NCI-H82 treated with DMSO at 0.1 percent for 48 hours (cell line): Measurements from ENCODE around the gene ATXN2L.
A peak's percentile ranks its signal among the peaks of the same experiment; 100 is the strongest.
"Not testable (repeated sequence)": the region's sequence is repeated elsewhere in the genome, so short reads cannot be mapped to it uniquely, and the experiment has no call there.

Experiments used
- DNase-seq: peaks from one replicate; lab custom pipeline; 2025; ENCODE audit not compliant: unreplicated experiment; lab: John Stamatoyannopoulos, UW

The ATXN2L gene

DNA sequence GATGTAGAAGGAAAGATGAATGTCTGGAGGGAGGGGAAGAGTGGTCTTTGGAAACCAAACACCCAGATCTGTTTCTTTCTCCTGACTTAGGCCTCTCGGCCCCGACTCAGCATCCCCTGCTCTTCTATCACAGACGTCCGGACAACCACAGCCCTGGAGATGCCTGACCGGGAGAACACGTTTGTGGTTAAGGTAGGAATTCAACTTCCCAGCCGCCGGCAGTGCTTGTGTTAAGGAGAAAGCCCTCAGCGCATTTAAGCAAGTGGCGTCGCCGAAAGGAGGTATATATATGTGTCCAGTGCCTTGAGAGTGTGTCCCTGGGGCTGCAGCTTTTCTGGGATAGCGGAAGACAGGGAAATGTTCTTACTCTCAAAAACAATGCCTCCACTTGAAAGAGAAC is 44.4 kb downstream of the ATXN2L start:
- no peak for DNase-seq

DNA sequence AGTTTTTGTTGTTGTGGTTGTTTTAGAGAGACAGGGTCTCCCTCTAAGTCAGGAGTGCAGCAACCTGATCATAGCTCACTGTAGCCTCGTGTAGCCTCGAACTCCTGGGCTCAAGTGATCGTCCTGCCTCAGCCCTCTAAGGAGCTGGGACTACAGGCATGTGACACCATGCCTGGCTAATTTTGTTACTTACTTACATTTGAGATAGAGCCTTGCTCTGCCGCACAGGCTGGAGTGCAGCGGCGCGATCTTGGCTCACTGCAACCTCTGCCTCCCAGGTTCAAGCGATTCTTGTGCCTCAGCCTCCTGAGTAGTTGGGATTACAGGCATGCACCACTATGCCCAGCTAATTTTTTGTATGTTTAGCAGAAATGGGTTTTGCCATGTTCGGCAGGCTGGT is 44.8 kb downstream of the ATXN2L start:
- DNase-seq, result not testable (repeated sequence)

DNA sequence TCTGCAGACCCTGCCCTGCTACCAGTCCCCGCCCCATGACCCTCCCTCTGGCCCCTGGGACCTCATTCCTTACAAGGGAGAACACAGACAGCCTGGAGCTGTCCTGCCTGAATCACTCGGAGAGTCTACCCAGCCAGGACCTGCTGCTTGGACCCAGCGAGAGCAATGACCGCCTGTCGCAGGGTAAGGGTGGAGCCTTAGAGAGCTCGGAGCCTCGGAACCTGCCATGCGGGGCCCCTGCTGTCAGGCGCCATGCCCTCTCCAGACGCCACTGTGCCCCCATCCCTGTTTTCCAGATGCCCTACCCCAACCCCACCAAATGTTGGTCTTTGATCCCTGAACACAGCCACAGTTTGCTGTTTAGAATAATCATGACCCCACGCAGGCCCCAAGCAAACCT is 46.4 kb downstream of the ATXN2L start:
- no peak for DNase-seq

DNA sequence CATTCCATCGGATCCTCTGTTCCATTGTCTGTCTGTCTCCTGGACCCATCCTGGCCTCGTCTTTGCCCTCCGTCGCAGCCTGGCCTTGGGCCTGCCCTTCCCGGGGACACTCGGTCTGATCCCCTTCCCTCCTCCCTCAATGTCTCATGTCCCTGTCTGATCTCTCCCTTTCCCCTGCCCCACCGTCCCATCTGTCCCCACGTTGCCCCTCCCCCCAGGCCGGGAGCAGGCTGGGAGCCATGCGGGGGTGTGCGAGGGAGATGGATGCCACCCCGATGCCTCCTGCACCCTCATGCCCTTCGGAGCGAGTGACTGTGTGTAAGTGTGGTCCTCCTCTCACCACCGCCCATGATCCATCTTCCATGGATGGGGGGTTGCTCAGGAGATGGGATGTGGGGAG is 50.2 kb downstream of the ATXN2L start:
- peak; percentile 19 for DNase-seq

DNA sequence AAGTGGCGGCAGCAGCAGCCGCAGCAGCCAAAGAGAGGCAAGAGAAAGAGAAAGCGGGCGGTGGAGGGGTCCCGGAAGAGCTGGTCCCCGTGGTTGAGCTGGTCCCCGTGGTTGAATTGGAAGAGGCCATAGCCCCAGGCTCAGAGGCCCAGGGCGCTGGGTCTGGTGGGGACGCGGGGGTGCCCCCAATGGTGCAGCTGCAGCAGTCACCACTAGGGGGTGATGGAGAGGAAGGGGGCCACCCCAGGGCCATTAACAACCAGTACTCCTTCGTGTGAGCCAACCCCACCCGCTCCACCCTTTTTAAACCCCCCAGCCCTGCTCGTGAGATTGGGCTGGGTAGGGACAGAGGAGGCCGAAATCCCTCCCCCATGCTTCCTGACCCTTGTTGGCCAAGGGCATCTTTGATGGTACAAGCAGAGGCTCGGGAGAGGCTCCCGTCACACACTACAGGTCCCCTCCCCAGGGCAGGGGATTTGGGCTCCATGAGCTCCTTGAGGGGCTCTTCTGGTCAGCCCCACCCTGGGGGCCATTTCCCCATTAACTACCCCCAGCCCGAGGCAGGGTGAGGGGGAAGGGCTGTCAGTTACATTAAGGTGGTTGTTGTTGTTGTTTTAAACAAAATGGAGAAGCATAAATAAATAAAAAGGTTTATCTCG is 50.9 kb downstream of the ATXN2L start:
- no peak for DNase-seq

DNA sequence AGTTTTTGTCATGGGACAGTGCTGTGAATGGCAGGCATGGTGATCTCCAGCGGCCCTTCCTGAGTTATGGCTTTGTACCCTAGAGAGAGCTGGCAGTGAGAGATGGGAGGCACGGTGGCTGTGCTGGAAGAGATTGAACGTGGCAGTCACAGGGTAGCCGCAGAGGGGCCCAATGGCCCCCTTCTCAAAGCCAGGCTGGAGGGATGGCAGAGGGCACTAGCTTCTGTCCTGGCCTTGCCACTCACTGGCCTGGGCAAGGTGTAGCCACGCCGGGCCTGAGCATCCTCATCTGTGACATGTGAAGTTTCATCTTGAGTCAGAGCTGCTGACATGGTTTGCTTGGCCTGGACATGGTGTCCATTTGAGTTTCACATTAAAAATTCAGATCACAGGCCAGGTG is 51.6 kb downstream of the ATXN2L start:
- no peak for DNase-seq

DNA sequence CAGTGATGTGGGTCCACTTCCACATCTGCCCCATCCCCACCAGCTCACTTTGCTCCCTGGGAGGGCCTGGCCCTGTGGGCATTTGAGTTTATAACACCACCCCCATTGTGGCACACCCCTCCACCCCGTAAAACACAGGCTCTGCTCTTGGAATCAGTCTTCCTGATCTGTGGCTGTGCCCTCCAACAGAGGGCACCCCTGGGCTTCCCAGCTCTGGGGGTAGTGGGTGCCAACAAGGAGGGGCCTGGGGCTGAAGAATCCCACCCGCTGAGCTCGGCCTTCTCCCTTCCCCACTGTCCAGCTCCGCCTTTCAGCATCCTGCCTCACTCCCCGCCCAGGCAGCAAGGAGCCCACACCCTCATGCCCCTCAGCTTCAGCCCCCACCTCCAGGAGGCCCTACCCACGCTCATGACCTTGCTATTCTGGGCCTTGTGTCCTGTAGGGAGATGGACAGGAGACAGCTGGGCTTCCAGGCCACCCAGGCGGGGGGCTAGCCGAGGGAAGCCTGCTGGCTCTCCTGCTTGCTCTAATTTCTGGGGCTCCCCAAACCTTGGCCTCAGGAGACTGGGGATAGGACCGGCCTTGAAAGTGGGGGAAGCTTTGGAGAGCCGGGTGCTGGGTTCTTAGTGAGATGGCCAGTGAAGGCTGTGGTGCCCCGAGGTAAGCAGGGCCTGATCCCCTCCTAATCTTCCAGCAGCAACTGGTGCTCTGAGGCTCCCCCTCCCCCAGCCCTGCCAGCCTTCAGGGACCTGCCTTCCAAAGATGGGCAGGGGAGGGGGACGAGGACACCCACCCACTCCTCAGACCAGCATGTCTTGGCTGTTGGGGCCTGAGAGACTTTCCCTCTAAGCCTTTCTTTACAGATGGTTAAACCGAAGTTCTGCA is 52.6 kb downstream of the ATXN2L start:
- peak; percentile 53 for DNase-seq

DNA sequence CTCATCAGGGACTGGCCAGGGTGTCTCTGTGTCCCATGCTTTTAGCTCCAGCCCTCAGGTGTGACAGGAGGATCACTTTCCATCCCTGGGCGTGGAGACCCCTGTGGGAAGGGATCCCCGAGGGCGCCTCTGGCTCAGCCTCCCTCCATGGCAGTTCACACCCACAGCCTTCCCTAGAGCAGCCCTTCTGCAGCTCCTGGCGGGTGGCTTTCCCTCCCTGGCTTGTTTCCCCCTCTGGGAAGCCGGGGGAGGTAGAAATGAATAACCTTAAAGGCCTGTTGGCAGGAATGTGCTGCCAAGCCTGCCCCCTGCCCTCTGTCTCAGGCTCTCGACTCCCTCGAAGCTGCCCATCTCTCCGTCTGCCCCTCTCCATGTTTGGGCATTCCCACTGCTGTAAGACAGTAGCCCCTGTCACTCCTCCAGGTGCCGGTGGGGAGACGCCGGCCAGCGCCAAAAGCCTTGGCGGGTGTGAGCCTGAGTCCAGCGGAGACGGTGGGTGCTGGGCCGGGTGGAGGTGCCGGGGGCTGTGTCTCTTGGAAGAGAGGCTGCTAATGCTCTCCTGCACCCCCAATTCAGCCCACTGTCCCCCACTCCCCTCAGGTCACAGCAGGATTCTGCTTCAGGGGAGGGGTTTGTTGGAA is 53.3 kb downstream of the ATXN2L start:
- no peak for DNase-seq

DNA sequence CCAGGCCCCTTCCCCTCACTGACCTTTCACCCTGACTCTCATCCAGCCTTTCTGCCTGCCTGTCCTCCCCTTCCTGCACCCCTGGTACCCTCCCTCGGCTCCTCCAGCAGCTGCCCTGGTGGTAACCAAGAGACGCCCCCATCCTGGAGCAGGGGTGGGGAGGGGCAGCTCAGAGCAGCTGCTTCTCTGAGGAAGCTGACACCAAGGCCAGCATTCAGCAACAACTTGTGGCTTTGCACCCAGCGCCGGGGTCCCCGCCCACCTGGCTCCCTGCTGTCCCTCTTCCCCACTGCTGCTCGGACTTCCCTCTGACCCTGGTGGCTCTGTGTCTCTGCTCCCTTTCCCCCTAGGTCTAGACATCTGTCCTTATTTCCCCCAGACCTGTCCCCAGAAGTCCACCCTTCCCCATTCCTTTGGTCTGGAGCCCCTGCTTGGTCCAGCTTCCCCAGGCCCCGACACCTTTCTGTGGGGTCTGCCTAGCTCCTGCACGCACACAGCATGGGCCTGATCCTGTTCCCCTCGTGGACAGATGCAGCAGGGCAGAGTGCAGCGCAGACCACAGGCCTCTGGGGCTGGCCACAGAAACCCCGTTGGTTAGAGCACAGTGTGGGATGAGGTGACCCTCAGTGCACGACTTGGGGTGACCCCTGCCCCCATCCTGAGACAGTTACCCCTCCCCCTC is 54.3 kb downstream of the ATXN2L start:
- no peak for DNase-seq

DNA sequence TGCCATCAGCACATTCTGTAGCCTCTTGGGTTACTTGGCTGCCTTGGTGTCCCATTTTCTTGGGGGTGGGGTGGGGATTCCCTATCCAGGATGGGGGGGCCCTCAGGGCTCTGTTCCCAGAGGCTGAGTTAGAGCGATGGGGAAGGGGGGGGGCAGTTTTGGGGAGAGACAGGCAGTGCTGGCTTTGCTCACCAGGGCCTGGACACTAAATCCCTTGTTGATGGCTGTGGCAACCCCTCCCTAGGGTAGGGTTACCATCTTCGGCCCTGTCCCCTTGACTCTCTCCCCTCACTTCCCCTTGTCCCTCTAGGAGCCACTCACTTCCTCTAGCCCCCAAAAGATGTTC is 54.8 kb downstream of the ATXN2L start:
- no peak for DNase-seq

DNA sequence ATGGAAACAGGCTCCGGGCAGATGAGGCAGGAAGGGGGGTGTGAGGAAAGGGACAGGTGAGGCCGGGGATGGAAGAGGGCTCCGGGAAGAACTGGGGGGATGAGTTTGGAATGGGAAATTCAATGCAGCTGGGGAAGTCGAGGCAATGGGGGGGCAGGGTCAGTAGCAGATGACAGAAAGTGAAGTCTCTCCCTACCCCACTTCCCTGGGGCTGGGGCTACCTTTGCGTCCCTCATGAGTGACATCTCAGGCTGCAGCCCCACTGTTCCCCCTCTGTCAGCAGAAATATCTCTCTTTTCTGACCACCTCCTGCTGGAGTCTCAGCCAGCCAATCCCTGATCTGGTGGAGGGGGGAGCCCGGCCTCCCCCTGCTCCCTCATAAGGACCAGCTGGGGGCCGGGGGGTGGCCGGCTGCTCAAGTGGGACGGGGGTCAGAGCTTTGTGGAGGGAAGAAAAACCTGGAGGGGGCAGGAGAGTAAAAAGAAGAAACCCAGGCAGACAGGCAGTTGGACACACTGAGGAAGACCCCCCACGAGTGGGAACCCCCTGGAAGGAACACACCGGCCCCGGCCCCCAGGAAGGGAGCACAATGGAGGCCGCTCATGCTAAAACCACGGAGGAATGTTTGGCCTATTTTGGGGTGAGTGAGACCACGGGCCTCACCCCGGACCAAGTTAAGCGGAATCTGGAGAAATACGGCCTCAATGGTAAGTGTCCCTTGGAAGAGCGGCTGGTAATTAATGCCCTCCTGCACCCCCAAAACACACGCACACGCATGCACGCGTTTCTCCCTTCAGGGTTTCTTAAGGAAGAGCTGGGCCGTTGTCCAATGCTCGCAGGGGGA is 55.5 kb downstream of the ATXN2L start, which contains the start of gene ATP2A1:
TSS of gene ATP2A1 (plus strand) at position 406 of the 844 bp plus-strand sequence. CDS start at position 590, 184 bp downstream.
- DNase-seq, result no peak

DNA sequence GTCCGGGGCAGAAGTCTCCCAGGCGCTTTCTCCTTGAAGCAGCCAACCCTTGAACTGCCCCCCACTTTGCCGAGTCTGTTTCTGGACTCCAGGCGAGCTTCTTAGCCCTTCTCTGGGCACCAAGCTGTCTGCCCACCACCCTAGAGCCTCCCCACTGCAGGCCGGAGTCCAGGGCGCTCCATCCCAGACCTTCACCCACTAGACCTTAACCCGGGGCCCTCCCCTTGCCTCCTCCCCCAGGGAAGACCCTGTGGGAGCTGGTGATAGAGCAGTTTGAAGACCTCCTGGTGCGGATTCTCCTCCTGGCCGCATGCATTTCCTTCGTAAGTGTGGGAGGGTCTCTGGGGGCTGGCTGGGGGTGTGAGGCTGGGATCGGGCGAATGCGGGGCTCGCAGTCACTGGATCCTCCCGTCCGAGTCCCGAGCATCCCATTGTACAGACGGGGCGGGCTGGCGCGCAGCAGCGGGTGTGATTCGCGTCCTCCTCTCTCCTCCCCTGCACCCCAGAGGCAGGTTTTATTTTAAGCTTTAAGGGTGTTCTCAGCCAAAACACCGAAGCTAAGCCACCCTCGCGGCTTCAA is 56.6 kb downstream of the ATXN2L start:
- no peak for DNase-seq

DNA sequence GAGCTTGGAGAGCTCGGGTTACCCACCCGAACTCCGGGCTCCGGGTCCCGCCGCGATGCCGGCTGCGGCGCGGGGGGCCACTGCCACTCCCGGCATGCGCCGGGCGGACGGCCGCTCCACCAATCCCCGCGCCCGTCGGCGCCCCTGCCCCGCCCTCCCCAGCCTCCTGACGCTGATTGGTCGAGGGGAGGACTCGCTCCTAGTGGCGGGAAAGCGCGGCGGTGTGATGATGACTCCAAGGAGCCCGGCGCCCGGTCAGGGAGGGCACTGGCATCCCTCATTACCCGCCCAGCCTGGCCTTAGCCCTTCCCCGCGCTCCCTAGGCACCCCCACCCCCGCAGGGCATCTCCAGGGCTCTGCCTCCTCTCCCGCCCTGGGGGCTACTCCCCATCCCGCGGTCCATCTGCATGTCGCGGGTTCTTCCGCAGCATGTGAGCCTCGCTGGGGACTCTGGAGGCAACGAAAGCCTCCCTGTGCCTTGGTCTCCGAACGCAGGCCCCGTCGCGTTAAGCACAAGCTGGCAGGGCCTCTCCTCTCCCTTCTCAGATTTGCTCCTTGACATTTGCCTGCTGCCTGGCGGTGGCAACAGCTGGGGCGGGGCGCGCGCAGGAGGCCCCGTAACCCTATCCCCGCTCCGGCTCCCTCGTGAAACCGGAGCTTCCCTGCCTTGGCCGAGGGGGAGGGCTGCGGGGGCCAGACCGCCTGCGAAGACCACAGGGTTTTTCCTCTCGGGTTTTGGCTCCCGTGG is 57.2 kb downstream of the ATXN2L start:
- DNase-seq, result peak; percentile 66

DNA sequence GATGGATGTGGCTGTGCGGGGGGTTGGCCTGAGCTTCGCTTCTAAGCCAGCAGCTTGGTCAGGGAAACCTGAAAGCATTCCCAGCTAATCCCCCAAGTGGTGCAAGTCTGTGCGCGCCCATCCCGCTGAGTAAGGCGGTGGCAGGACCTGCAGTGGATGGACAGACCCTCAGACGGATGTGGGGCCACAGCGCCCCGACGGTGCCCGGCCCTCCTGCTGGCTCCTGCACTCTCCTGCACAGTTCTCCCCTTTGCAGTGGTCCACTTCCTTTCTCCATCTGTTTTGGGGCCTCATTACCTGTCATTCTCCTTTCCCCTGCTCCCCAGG is 57.8 kb downstream of the ATXN2L start:
- no peak for DNase-seq

DNA sequence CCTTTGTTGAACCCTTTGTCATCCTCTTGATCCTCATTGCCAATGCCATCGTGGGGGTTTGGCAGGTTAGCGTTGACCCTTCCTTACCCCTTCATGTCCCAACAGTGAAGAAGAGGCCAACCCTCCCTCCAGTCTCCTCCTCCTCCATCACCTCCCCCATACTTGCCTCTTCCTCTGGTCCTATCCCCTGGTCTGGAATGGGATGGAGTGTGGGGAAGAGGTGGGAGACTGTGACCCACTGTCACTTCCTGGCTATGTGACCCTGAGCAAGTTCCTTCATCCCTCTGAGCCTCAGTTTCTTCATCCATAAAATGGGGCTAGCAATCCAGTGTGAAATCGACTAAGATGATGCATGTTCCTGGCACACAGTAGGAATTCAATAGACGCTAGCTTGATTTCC is 58.2 kb downstream of the ATXN2L start:
- DNase-seq, result no peak

DNA sequence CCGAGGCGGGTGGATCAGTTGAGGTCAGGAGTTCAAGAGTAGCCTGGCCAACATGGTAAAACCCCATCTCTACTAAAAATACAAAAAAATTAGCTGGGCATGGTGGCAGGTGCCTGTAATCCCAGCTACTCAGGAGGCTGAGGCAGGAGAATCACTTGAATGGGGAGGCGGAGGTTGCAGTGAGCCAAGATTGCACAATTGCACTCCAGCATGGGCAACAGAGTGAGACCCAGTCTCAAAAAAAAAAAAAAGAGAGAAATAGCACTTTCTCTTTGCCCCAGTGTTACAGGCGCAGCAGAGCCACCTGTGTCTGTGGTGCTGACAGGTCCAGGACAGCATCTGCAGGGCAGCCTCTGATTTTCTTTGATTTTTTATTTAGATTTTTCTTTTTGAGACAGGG is 58.8 kb downstream of the ATXN2L start:
- DNase-seq, result not testable (repeated sequence)

DNA sequence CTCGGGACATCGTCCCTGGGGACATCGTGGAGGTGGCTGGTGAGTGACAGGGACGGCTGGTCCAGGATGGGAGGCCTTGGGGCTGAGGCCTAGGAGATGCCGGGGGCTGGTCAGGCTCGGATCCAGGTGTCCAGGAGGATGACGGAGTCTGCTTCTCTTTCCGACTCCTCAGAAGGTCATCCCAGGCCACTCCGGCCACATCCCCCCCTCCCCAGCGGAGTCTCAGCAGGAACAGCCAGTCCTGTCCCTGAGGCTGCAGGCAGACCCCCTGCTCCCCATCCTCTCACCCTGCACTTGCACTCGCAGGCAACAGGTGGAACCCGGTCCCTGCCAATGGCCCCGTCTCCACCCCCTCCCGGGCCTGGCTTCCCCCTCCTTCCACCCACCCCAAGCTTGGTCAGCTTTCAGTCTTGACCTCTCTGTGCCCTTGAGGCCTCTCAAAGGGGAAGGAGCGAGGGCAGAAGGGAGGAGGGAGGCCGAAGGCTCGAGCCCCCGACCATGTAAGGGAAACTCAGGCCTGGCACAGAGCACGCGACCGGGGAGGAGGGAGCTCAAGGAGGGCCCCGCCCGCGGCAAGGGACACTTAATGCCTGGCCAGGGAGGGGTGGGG is 59.9 kb downstream of the ATXN2L start:
- DNase-seq, result no peak

DNA sequence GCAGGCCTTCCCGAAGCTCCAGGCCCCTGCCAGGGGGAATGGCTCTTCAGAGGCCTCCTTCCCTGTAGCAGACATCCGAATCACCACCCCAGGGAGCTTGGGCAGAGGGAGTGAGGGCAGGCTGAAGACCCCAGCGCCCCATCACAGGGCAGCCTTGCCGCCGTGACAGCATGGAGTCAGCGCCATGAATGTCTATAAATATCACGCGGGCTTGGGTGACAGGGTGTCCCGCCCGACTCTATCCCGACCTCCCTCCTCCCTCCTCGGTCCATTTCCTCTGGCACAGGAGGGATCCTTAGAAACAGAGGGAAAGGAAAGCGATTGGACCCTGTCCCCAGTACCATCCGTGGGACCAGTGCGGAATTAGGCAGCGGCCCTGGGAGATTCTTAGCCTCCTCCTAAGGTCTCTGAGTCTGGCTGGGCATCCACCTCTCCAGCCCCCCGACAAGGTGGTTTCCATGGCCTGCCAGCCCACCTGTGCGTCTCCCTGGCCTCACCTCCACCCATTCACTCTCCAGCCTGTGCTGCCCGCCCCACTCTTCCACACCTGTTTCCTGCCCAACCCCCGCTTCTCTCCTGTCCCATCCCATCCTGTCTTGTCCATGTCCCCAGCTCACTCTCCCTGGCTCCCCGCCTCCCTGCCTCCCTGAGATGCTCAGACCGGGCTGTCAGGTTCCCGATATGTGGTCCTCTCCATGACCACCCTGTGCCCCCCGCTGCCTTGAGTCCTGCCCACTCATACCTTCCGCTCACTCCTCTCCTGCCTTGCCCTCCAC is 60.6 kb downstream of the ATXN2L start:
- DNase-seq, result no peak
